Measurements from ENCODE around the gene TRPV4.
"Not testable (repeated sequence)": the region's sequence is repeated elsewhere in the genome, so short reads cannot be mapped to it uniquely, and the experiment has no call there.

The TRPV4 gene

GRCh38 chr12:109873653-109874052, 40.5 kb upstream of the TRPV4 start:
- TF ChIP-seq POLR2AphosphoS5 (IDR thresholded peaks at IDR 0.05; ENCODE audit: low read depth, low read length) (no peak), POLR2A (IDR thresholded peaks at IDR 0.05; ENCODE audit: low read depth, low read length) (no peak), TAF1 (IDR thresholded peaks at IDR 0.05; ENCODE audit: borderline replicate concordance, low read depth, low read length) (no peak)
- no peak for DNase-seq (ENCODE audit: insufficient read length)
- FAIRE-seq: no peak

- no peak for FAIRE-seq
- no peak for DNase-seq (ENCODE audit: insufficient read length)
- no peak for TF ChIP-seq TAF1 (IDR thresholded peaks at IDR 0.05; ENCODE audit: borderline replicate concordance, low read depth, low read length)
- no peak for TF ChIP-seq POLR2A (IDR thresholded peaks at IDR 0.05; ENCODE audit: low read depth, low read length)
- TF ChIP-seq POLR2AphosphoS5 (IDR thresholded peaks at IDR 0.05; ENCODE audit: low read depth, low read length): no peak
Observed at GRCh38 chr12:109871668-109872314, 38.6 kb upstream of the TRPV4 start.

- DNase-seq (ENCODE audit: insufficient read length) (no peak), FAIRE-seq (no peak)
- TF ChIP-seq POLR2A (IDR thresholded peaks at IDR 0.05; ENCODE audit: low read depth, low read length) (no peak), POLR2AphosphoS5 (IDR thresholded peaks at IDR 0.05; ENCODE audit: low read depth, low read length) (no peak), TAF1 (IDR thresholded peaks at IDR 0.05; ENCODE audit: borderline replicate concordance, low read depth, low read length) (no peak)
Observed at GRCh38 chr12:109870648-109871047, 37.5 kb upstream of the TRPV4 start.

GRCh38 chr12:109868182-109869051, 35.2 kb upstream of the TRPV4 start:
- FAIRE-seq (no peak), DNase-seq (ENCODE audit: insufficient read length) (no peak)
- TF ChIP-seq TAF1 (IDR thresholded peaks at IDR 0.05; ENCODE audit: borderline replicate concordance, low read depth, low read length): no peak
- TF ChIP-seq POLR2A (IDR thresholded peaks at IDR 0.05; ENCODE audit: low read depth, low read length): no peak
- no peak for TF ChIP-seq POLR2AphosphoS5 (IDR thresholded peaks at IDR 0.05; ENCODE audit: low read depth, low read length)

GRCh38 chr12:109864916-109865315, 31.7 kb upstream of the TRPV4 start:
- no peak for DNase-seq (ENCODE audit: insufficient read length)
- TF ChIP-seq POLR2AphosphoS5 (IDR thresholded peaks at IDR 0.05; ENCODE audit: low read depth, low read length): no peak
- TF ChIP-seq POLR2A (IDR thresholded peaks at IDR 0.05; ENCODE audit: low read depth, low read length): no peak
- TF ChIP-seq TAF1 (IDR thresholded peaks at IDR 0.05; ENCODE audit: borderline replicate concordance, low read depth, low read length): no peak
- FAIRE-seq: no peak

GRCh38 chr12:109863847-109864712, 30.9 kb upstream of the TRPV4 start:
- DNase-seq (ENCODE audit: insufficient read length) (no peak), FAIRE-seq (no peak)

GRCh38 chr12:109862491-109862890, 29.3 kb upstream of the TRPV4 start:
- not testable (repeated sequence) for FAIRE-seq

More at GRCh38 chr12:109863847-109864712, 30.9 kb upstream of the TRPV4 start:
- TF ChIP-seq TAF1 (IDR thresholded peaks at IDR 0.05; ENCODE audit: borderline replicate concordance, low read depth, low read length) (no peak), POLR2A (IDR thresholded peaks at IDR 0.05; ENCODE audit: low read depth, low read length) (no peak), POLR2AphosphoS5 (IDR thresholded peaks at IDR 0.05; ENCODE audit: low read depth, low read length) (no peak)

GRCh38 chr12:109861689-109862314, 28.6 kb upstream of the TRPV4 start:
- TF ChIP-seq POLR2AphosphoS5 (IDR thresholded peaks at IDR 0.05; ENCODE audit: low read depth, low read length): no peak
- TF ChIP-seq TAF1 (IDR thresholded peaks at IDR 0.05; ENCODE audit: borderline replicate concordance, low read depth, low read length): no peak
- TF ChIP-seq POLR2A (IDR thresholded peaks at IDR 0.05; ENCODE audit: low read depth, low read length): no peak
- FAIRE-seq (no peak), DNase-seq (ENCODE audit: insufficient read length) (no peak)

More at GRCh38 chr12:109862491-109862890, 29.3 kb upstream of the TRPV4 start:
- DNase-seq (ENCODE audit: insufficient read length): not testable (repeated sequence)

GRCh38 chr12:109860977-109861376, 27.8 kb upstream of the TRPV4 start:
- no peak for DNase-seq (ENCODE audit: insufficient read length)
- no peak for TF ChIP-seq POLR2A (IDR thresholded peaks at IDR 0.05; ENCODE audit: low read depth, low read length)
- FAIRE-seq: no peak

- TF ChIP-seq TAF1 (IDR thresholded peaks at IDR 0.05; ENCODE audit: borderline replicate concordance, low read depth, low read length) (no peak), POLR2A (IDR thresholded peaks at IDR 0.05; ENCODE audit: low read depth, low read length) (no peak), POLR2AphosphoS5 (IDR thresholded peaks at IDR 0.05; ENCODE audit: low read depth, low read length) (no peak)
- no peak for FAIRE-seq
Observed at GRCh38 chr12:109858764-109859163, 25.6 kb upstream of the TRPV4 start.

GRCh38 chr12:109857715-109858114, 24.5 kb upstream of the TRPV4 start:
- no peak for DNase-seq (ENCODE audit: insufficient read length)
- TF ChIP-seq TAF1 (IDR thresholded peaks at IDR 0.05; ENCODE audit: borderline replicate concordance, low read depth, low read length) (no peak), POLR2A (IDR thresholded peaks at IDR 0.05; ENCODE audit: low read depth, low read length) (no peak), POLR2AphosphoS5 (IDR thresholded peaks at IDR 0.05; ENCODE audit: low read depth, low read length) (no peak)
- FAIRE-seq: no peak

More at GRCh38 chr12:109858764-109859163, 25.6 kb upstream of the TRPV4 start:
- DNase-seq (ENCODE audit: insufficient read length): no peak
